Coronary artery (tissue), 2 donors: ENCODE measurements around the gene FOSL2.

Experiments
- DNase-seq: peaks from one replicate; pipeline ENCODE4 v3.0.0-alpha.2; 2017; ENCODE audit warnings: low spot score
- H3K27ac ChIP-seq, 2 donors: fragments of 200-600 bp; sonication (generic); one replicate each; pipeline ENCODE4 v1.5.1; 2016 to 2019
- H3K4me3 ChIP-seq: fragments of 200-600 bp; sonication (generic); 2 replicates; pipeline ENCODE4 v1.5.1; 2016; ENCODE audit warnings: mild to moderate bottlenecking, moderate library complexity
- TF ChIP-seq, protein P1 (sequence below): fragments of 200-600 bp; sonication (generic); IDR thresholded peaks from one replicate; pipeline ENCODE4 v1.5.1; 2019; ENCODE audit warnings: antibody characterized with exemption

FOSL2 gene

DNA sequence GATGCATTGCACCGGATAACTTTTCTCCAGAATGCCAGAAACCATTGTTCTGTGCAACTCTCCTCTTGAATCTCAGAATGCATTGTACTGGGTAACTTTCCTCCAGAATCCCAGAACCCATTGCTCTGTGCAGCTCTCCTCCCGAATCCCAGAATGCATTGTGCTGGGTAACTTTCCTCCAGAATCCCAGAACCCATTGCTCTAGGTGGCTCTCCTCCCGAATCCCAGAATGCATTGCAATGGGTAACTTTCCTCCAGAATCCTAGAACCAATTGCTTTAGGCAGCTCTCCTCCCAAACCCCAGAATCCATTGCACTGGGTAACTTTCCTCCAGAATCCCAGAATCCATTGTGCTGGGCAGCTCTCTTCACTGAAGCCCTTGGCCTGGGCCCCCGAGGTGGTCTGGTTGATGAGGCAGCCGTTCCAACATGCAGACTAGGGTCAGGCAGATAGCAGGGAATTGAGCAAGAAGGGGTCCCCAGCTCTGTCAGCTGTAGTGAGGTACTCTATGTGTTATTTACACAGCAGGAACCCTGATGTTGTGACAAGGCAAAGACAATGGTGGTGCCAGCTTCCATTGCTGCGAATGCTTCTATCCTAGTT is 9.4 kb downstream of the FOSL2 start:
- TF ChIP-seq, protein P1, sequence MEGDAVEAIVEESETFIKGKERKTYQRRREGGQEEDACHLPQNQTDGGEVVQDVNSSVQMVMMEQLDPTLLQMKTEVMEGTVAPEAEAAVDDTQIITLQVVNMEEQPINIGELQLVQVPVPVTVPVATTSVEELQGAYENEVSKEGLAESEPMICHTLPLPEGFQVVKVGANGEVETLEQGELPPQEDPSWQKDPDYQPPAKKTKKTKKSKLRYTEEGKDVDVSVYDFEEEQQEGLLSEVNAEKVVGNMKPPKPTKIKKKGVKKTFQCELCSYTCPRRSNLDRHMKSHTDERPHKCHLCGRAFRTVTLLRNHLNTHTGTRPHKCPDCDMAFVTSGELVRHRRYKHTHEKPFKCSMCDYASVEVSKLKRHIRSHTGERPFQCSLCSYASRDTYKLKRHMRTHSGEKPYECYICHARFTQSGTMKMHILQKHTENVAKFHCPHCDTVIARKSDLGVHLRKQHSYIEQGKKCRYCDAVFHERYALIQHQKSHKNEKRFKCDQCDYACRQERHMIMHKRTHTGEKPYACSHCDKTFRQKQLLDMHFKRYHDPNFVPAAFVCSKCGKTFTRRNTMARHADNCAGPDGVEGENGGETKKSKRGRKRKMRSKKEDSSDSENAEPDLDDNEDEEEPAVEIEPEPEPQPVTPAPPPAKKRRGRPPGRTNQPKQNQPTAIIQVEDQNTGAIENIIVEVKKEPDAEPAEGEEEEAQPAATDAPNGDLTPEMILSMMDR = no peak
- peak overlapping the region in 1 of 2 donors; percentile 2 for H3K27ac ChIP-seq
- H3K4me3 ChIP-seq = peak overlapping the region; percentile 83
- DNase-seq = no peak

DNA sequence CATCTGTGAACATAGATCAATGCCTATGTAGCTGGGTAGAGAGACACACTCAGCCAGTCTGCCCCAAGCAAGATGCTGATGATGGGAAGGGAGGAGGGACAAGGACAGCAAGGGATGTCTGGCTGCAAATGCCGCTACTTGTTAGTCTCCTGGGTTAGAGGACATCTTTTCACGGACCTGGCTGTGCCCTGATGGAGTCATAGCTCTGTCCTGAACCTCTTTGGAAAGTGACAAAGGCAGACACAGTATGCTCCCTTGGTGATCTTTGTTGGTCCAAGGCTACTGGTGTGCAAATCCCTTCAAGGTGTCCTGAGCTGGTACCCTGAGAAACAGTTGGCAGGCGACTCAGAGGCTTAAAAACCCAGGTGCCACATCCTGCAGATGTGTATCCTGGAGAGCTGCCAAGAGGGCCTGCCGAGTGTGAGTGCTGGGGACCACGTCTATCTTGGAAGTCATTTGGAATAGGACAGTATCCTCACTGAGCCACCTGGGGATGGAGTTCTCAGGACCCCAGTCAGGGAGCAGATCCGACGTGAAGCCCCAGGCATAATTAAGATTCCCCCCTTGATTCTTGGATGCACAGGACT is 10.8 kb downstream of the FOSL2 start:
- H3K27ac ChIP-seq = peak overlapping the region in 1 of 2 donors; percentile 10
- no peak overlapping the region for H3K4me3 ChIP-seq
- TF ChIP-seq, protein P1 = no peak
- no peak for DNase-seq

DNA sequence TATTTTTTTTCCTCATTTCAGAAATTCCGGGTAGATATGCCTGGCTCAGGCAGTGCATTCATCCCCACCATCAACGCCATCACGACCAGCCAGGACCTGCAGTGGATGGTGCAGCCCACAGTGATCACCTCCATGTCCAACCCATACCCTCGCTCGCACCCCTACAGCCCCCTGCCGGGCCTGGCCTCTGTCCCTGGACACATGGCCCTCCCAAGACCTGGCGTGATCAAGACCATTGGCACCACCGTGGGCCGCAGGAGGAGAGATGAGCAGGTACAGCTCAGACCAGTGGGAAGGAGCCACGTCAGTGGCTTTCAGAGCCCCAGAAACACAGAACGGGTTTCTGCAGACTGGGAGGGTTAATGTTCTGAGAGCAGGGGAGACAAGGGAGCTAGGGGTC is 11.4 kb downstream of the FOSL2 start:
- peak overlapping the region in 1 of 2 donors; percentile 10 for H3K27ac ChIP-seq
- no peak for DNase-seq

DNA sequence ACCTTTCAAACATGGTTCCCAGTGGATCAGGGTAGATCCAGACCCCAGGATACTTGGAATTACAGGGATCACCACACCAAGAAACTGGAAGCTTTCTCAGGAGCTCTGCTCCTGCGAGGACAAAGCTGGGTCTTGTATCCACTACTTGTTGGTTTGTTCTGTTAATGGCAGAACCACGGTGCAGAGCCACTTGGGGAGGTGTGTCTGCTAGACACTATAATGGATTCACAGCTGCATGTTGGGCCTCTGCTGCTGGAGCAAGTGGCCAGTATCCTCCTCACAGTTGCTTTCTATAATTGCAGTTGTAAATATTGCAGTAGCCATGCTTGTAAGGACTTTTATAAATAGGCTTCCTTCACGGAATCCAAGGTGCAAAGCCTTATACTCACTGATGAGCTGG is 12.9 kb downstream of the FOSL2 start:
- Histone ChIP-seq H3K4me3 (no peak overlapping the region), H3K27ac (peak overlapping the region in 1 of 2 donors; percentile 6)
- DNase-seq = no peak
- TF ChIP-seq, protein P1 = no peak

More for the DNA sequence above, 11.4 kb downstream of the FOSL2 start:
- TF ChIP-seq, protein P1 = no peak
- no peak overlapping the region for H3K4me3 ChIP-seq

DNA sequence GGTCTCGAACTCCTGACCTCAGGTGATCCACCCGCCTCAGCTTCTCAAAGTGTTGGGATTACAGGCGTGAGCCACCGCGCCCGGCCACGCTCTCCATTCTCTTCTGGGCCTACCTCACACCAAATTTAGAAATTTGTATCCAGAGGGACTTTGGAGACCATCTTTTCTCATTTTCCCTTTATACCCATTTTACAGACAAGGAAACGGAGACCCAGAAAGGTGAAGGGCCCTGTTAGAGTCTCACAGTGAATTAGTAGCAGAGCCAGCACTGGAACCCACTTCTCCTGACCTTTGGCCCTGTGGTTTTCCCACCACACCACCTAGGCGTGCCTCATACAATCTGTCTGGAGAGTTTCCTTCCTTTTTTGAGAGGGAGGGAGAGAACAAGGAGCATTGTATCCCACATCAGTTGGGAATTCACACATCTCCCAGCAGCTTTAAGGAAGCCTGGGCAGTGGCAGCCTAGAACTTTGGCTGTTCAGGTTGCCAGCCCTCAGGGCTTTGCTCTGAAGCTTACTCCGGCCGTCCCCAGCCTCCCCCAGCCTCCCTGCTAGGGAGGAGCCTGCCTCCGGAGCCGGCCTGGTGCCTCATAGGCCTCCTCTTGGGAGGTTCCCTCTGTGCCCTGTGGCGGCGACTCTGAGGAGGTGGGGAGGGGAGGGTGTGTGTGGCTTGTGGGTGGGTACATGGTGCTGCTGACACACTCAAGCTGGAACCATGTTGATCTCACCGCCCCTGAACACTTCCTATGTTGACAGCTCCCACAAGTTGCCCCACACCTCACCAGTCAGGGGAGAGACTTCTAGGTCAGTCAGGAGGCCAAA is 13.8 kb downstream of the FOSL2 start:
- Histone ChIP-seq H3K4me3 (no peak overlapping the region), H3K27ac (peak overlapping the region; percentile 31 to 40)
- DNase-seq = no peak
- TF ChIP-seq, protein P1 = no peak

DNA sequence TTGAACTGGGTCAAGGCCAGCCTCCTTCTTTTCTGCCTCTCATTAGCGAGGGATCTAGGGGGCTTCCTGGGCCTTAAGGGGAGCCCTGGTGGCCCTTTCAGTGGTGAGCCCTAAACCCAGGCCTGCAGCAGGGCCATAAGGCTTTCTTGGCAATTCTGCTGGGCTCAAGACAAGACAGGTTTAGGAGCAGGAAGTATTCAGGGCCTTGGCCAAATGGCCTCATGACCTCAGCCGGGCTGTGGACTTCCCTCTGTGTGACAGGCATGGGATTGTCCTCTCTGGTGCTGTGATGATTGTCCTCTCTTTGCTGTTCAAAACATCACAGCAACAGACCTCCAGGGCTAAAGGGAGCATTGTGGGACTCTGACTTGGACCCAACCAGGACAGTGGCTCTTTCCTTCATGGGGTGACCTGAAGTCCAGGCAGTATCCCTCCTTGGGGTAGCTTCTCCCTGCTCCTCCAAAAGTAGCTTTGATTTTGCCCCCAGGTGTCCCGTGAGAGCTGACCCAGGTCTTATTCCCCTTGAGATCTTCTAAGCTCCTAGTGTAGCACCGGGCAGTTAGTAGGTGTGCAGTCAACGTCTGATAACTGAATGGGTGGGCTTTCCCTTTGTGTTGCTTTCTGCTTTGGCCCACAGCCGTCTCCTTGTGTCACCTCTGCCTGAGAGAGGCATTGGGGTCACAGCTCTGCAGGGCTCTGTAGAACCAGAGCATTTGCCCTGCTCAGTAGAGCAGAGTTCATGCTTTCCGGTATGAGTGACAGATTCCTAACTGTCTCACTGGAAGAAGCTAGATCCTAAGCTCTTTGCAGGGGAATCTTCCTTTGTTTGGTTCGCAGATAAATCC is 14.7 kb downstream of the FOSL2 start:
- Histone ChIP-seq H3K27ac (peak overlapping the region; percentile 31 to 40), H3K4me3 (no peak overlapping the region)
- DNase-seq = no peak
- TF ChIP-seq, protein P1 = no peak
